ENCODE measurements around the gene SNX13.

SNX13 gene

GRCh38 chr7:17986851-17987250, 46.6 kb upstream of the SNX13 start:
- Histone ChIP-seq H2BK5ac (ENCODE audit: low read depth, low read length, poor library complexity) (no peak overlapping the region), H3K4me1 (ENCODE audit: control insufficient read depth in 1 of 2, insufficient read depth in 2 of 2, low read length in 2 of 2) (peaks cover 0 to 3% of the 10 kb centered on the region in 2 experiments), H2BK12ac (ENCODE audit: low read length) (no peak overlapping the region), H2AK5ac (ENCODE audit: low read length) (no peak overlapping the region), H3K36me3 (ENCODE audit: control insufficient read depth in 1 of 2, insufficient read depth in 2 of 2, low read length in 2 of 2) (no peaks in the 10 kb centered on the region), H3K9ac (ENCODE audit: low read length) (no peak overlapping the region), H3K9me3 (ENCODE audit: insufficient read depth, low read depth, low read length) (peaks cover 2% of the 10 kb centered on the region), H3K23ac (ENCODE audit: low read length) (no peak overlapping the region), H3K79me1 (ENCODE audit: low read length) (no peaks in the 10 kb centered on the region), H4K91ac (ENCODE audit: low read depth, low read length) (no peak overlapping the region), H4K8ac (ENCODE audit: low read depth, low read length) (no peak overlapping the region), H3K18ac (ENCODE audit: low read length) (no peak overlapping the region), H3K27me3 (ENCODE audit: insufficient read depth, low read length) (no peaks in the 10 kb centered on the region), H3K4me3 (ENCODE audit: low read depth, low read length) (no peak overlapping the region), H3K79me2 (ENCODE audit: control insufficient read depth, insufficient read depth, low read length, poor library complexity) (no peaks in the 10 kb centered on the region), H2BK120ac (ENCODE audit: insufficient read depth, low read length, poor library complexity) (no peak overlapping the region), H3K4me2 (ENCODE audit: low read length) (no peak overlapping the region), H3K14ac (ENCODE audit: low read length) (no peak overlapping the region), H3K4ac (ENCODE audit: low read depth, low read length) (no peak overlapping the region), H2AFZ (ENCODE audit: insufficient read depth, low read length, poor library complexity) (no peak overlapping the region), H4K12ac (ENCODE audit: low read depth, low read length) (no peak overlapping the region), H3K27ac (ENCODE audit: low read depth, low read length) (no peak overlapping the region)
- no CpG with 5 or more reads among the region's 1 CpG for WGBS (ENCODE audit: extremely low coverage, insufficient coverage, insufficient read length)
- DNase-seq = peak in 1 of 2 donors; percentile 79

DNA sequence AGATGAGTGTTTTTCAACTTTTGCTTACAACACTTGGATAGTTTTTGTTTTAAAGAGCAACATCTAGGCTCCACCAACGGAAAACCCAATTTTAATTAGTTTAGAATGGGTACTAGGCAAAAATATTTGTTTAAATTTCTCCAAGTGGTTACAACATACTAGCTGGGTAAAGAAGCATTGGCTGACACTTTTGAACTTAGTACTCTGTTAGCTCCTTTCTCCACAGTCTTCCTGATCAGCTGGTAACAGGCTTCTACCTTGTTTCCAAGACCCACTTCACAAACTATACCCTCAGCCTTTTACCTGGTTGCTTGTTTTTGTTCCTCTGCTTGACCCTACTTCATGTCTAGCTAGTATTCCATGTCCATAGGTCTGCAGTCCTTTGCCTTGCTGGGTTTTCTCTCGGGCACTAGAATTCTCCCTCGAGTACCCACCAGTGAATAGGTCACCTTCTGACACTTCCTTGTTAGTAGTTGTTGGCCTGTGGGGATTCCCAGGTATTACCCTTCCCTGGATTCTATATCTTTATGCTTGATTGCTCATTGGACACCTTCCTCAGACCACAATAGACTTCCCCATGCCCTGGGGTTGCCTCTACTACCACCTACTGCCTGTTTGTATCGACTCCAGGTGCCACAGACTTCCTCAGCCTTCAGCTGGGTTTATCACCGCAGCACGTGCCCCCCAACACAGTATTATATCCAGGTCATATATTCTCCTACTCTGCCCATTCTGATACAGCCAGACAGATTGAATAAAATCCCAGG, 45.4 kb upstream of the SNX13 start:
- H3K14ac ChIP-seq (ENCODE audit: low read length) = no peak overlapping the region
- no peak overlapping the region for H2AFZ ChIP-seq (ENCODE audit: insufficient read depth, low read length, poor library complexity)
- H2AK5ac ChIP-seq (ENCODE audit: low read length) = no peak overlapping the region
- H3K23ac ChIP-seq (ENCODE audit: low read length) = no peak overlapping the region
- no peak overlapping the region for H2BK5ac ChIP-seq (ENCODE audit: low read depth, low read length, poor library complexity)
- H2BK12ac ChIP-seq (ENCODE audit: low read length) = no peak overlapping the region
- no peaks in the 10 kb centered on the region for H3K27me3 ChIP-seq (ENCODE audit: insufficient read depth, low read length)
- H3K4me2 ChIP-seq (ENCODE audit: low read length) = no peak overlapping the region
- WGBS (ENCODE audit: extremely low coverage, insufficient coverage, insufficient read length) = no CpG with 5 or more reads among the region's 6 CpGs
- no peak overlapping the region for H2BK120ac ChIP-seq (ENCODE audit: insufficient read depth, low read length, poor library complexity)
- no peak overlapping the region for H4K91ac ChIP-seq (ENCODE audit: low read depth, low read length)
- H3K27ac ChIP-seq (ENCODE audit: low read depth, low read length) = no peak overlapping the region
- H3K79me1 ChIP-seq (ENCODE audit: low read length) = no peaks in the 10 kb centered on the region
- H3K4me1 ChIP-seq (ENCODE audit: control insufficient read depth in 1 of 2, insufficient read depth in 2 of 2, low read length in 2 of 2) = no peaks in the 10 kb centered on the region
- H3K9ac ChIP-seq (ENCODE audit: low read length) = no peak overlapping the region
- no peak for DNase-seq
- no peak overlapping the region for H3K4me3 ChIP-seq (ENCODE audit: low read depth, low read length)
- H3K36me3 ChIP-seq (ENCODE audit: control insufficient read depth in 1 of 2, insufficient read depth in 2 of 2, low read length in 2 of 2) = no peaks in the 10 kb centered on the region
- H3K79me2 ChIP-seq (ENCODE audit: control insufficient read depth, insufficient read depth, low read length, poor library complexity) = no peaks in the 10 kb centered on the region
- peaks cover 2% of the 10 kb centered on the region for H3K9me3 ChIP-seq (ENCODE audit: insufficient read depth, low read depth, low read length)
- no peak overlapping the region for H4K12ac ChIP-seq (ENCODE audit: low read depth, low read length)
- no peak overlapping the region for H4K8ac ChIP-seq (ENCODE audit: low read depth, low read length)
- no peak overlapping the region for H3K4ac ChIP-seq (ENCODE audit: low read depth, low read length)
- H3K18ac ChIP-seq (ENCODE audit: low read length) = no peak overlapping the region

DNA sequence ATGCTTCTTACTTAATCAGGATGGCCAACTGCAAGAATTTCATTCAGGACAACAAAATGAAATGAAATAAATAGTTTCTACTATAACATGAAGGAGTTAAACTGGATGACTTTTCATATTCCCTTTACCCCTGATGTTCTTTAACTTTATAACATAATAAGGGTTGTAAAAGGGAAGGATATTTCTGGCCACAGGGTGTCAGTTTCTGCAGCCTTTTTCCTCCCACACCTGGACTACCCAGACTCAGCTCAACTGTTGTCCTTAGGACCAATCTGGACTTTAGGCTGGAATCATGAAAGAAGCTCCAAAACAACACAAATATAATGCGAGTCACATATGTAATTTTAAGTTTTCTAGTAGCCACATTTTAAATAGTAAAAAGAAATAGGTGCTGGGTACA, 44.0 kb upstream of the SNX13 start:
- no peaks in the 10 kb centered on the region for H3K27me3 ChIP-seq (ENCODE audit: insufficient read depth, low read length)
- no peak overlapping the region for H2BK12ac ChIP-seq (ENCODE audit: low read length)
- H3K27ac ChIP-seq (ENCODE audit: low read depth, low read length) = no peak overlapping the region
- no peak overlapping the region for H4K12ac ChIP-seq (ENCODE audit: low read depth, low read length)
- no peak overlapping the region for H4K8ac ChIP-seq (ENCODE audit: low read depth, low read length)
- H3K23ac ChIP-seq (ENCODE audit: low read length) = no peak overlapping the region
- no peak overlapping the region for H2BK120ac ChIP-seq (ENCODE audit: insufficient read depth, low read length, poor library complexity)
- no peak overlapping the region for H3K4me2 ChIP-seq (ENCODE audit: low read length)
- H3K36me3 ChIP-seq (ENCODE audit: control insufficient read depth in 1 of 2, insufficient read depth in 2 of 2, low read length in 2 of 2) = no peaks in the 10 kb centered on the region
- H3K9ac ChIP-seq (ENCODE audit: low read length) = no peak overlapping the region
- peaks cover 2% of the 10 kb centered on the region for H3K9me3 ChIP-seq (ENCODE audit: insufficient read depth, low read depth, low read length)
- no peaks in the 10 kb centered on the region for H3K79me2 ChIP-seq (ENCODE audit: control insufficient read depth, insufficient read depth, low read length, poor library complexity)
- H2AFZ ChIP-seq (ENCODE audit: insufficient read depth, low read length, poor library complexity) = no peak overlapping the region
- no CpG with 5 or more reads among the region's 1 CpG for WGBS (ENCODE audit: extremely low coverage, insufficient coverage, insufficient read length)
- H3K4me3 ChIP-seq (ENCODE audit: low read depth, low read length) = no peak overlapping the region
- no peak for DNase-seq
- H3K4ac ChIP-seq (ENCODE audit: low read depth, low read length) = no peak overlapping the region
- H3K14ac ChIP-seq (ENCODE audit: low read length) = no peak overlapping the region
- no peaks in the 10 kb centered on the region for H3K79me1 ChIP-seq (ENCODE audit: low read length)
- H3K4me1 ChIP-seq (ENCODE audit: control insufficient read depth in 1 of 2, insufficient read depth in 2 of 2, low read length in 2 of 2) = no peaks in the 10 kb centered on the region
- no peak overlapping the region for H2AK5ac ChIP-seq (ENCODE audit: low read length)
- H4K91ac ChIP-seq (ENCODE audit: low read depth, low read length) = no peak overlapping the region
- H3K18ac ChIP-seq (ENCODE audit: low read length) = no peak overlapping the region
- H2BK5ac ChIP-seq (ENCODE audit: low read depth, low read length, poor library complexity) = no peak overlapping the region

- Histone ChIP-seq H2BK12ac (ENCODE audit: low read length) (no peak overlapping the region), H3K79me1 (ENCODE audit: low read length) (no peaks in the 10 kb centered on the region), H3K18ac (ENCODE audit: low read length) (no peak overlapping the region), H3K36me3 (ENCODE audit: control insufficient read depth in 1 of 2, insufficient read depth in 2 of 2, low read length in 2 of 2) (no peaks in the 10 kb centered on the region), H4K8ac (ENCODE audit: low read depth, low read length) (no peak overlapping the region), H3K9ac (ENCODE audit: low read length) (no peak overlapping the region), H3K4me2 (ENCODE audit: low read length) (no peak overlapping the region), H2BK5ac (ENCODE audit: low read depth, low read length, poor library complexity) (no peak overlapping the region), H3K4me3 (ENCODE audit: low read depth, low read length) (no peak overlapping the region), H3K4ac (ENCODE audit: low read depth, low read length) (no peak overlapping the region), H3K27ac (ENCODE audit: low read depth, low read length) (no peak overlapping the region), H3K79me2 (ENCODE audit: control insufficient read depth, insufficient read depth, low read length, poor library complexity) (no peaks in the 10 kb centered on the region), H4K91ac (ENCODE audit: low read depth, low read length) (no peak overlapping the region), H2BK120ac (ENCODE audit: insufficient read depth, low read length, poor library complexity) (no peak overlapping the region), H3K4me1 (ENCODE audit: control insufficient read depth in 1 of 2, insufficient read depth in 2 of 2, low read length in 2 of 2) (no peaks in the 10 kb centered on the region), H3K9me3 (ENCODE audit: insufficient read depth, low read depth, low read length) (no peaks in the 10 kb centered on the region), H3K27me3 (ENCODE audit: insufficient read depth, low read length) (no peaks in the 10 kb centered on the region), H2AK5ac (ENCODE audit: low read length) (no peak overlapping the region), H4K12ac (ENCODE audit: low read depth, low read length) (no peak overlapping the region), H3K14ac (ENCODE audit: low read length) (no peak overlapping the region), H2AFZ (ENCODE audit: insufficient read depth, low read length, poor library complexity) (no peak overlapping the region), H3K23ac (ENCODE audit: low read length) (no peak overlapping the region)
- peak in 1 of 2 donors; percentile 11 for DNase-seq
- WGBS (ENCODE audit: extremely low coverage, insufficient coverage, insufficient read length) = no CpG with 5 or more reads among the region's 3 CpGs
These were observed 43.1 kb upstream of the SNX13 start for GRCh38 chr7:17983221-17984062.

All from trophoblast cell (in vitro differentiated cells and primary cell).